GM23338 (cell line): Measurements from ENCODE around the gene UMODL1. TPM values are rescaled to one million over a fixed set of nuclear protein-coding genes. Genes with fewer than 3 reads are reported as not detected.

Source experiments
- ATAC-seq: fragments of 200-7000 bp; cut with Tn5 transposase; 3 replicates; pipeline ENCODE4 v1.9.1; 2020
- DNase-seq: peaks from one replicate; pipeline ENCODE4 v3.0.0-alpha.2; 2015; ENCODE audit warnings: low spot score
- H2AFZ ChIP-seq: fragments of 200-600 bp; sonication (generic); 2 replicates; pipeline ENCODE4 v1.8.0; 2016; ENCODE audit warnings: antibody characterized with exemption, mild to moderate bottlenecking, moderate library complexity
- H3F3A ChIP-seq: fragments of 200-600 bp; sonication (generic); replicated peaks from 2 replicates; pipeline ENCODE4 v1.8.0; 2017; ENCODE audit warnings: antibody characterized with exemption, mixed run types, low read depth
- H3K27ac ChIP-seq: fragments of 200-600 bp; sonication (generic); 2 replicates; pipeline ENCODE4 v1.6.1; 2016; ENCODE audit warnings: low read depth
- H3K27me3 ChIP-seq: fragments of 200-600 bp; sonication (generic); 2 replicates; pipeline ENCODE4 v1.8.0; 2016; ENCODE audit warnings: mild to moderate bottlenecking, mixed run types, moderate library complexity; ENCODE audit not compliant: insufficient read depth
- H3K36me3 ChIP-seq: fragments of 200-600 bp; sonication (generic); 2 replicates; pipeline ENCODE4 v1.8.0; 2016; ENCODE audit warnings: mild to moderate bottlenecking; ENCODE audit not compliant: insufficient read depth
- H3K4me1 ChIP-seq: fragments of 200-600 bp; sonication (generic); 2 replicates; pipeline ENCODE4 v1.8.0; 2016; ENCODE audit warnings: mild to moderate bottlenecking, moderate library complexity; ENCODE audit not compliant: insufficient read depth
- H3K4me2 ChIP-seq: fragments of 200-600 bp; sonication (generic); 2 replicates; pipeline ENCODE4 v1.7.1; 2017; ENCODE audit warnings: mixed run types
- H3K4me3 ChIP-seq: fragments of 200-600 bp; sonication (generic); 2 replicates; pipeline ENCODE4 v1.6.1; 2016; ENCODE audit warnings: mixed run types
- H3K79me2 ChIP-seq: fragments of 200-600 bp; sonication (generic); replicated peaks from 2 replicates; pipeline ENCODE4 v1.8.0; 2017; ENCODE audit warnings: mild to moderate bottlenecking; ENCODE audit not compliant: insufficient read depth
- H3K9me2 ChIP-seq: fragments of 200-600 bp; sonication (generic); 2 replicates; pipeline ENCODE4 v1.8.0; 2017; ENCODE audit not compliant: insufficient read depth
- H4K20me1 ChIP-seq: fragments of 200-600 bp; sonication (generic); replicated peaks from 2 replicates; pipeline ENCODE4 v1.8.0; 2017; ENCODE audit warnings: mild to moderate bottlenecking; ENCODE audit not compliant: insufficient read depth
- H3K27ac Mint-ChIP-seq: 2 replicates; pipeline ENCODE4 v1.8.0; 2020; ENCODE audit warnings: inconsistent platforms, mild to moderate bottlenecking, moderate library complexity, mixed read lengths
- H3K27me3 Mint-ChIP-seq: 3 replicates; pipeline ENCODE4 v1.8.0; 2022; ENCODE audit warnings: low read depth, mild to moderate bottlenecking, moderate library complexity, mixed read lengths, inconsistent platforms; ENCODE audit not compliant: insufficient read depth, poor library complexity
- H3K36me3 Mint-ChIP-seq: 3 replicates; pipeline ENCODE4 v1.8.0; 2021; ENCODE audit warnings: low read depth, mild to moderate bottlenecking, inconsistent platforms, moderate library complexity, mixed read lengths
- H3K4me1 Mint-ChIP-seq: 3 replicates; pipeline ENCODE4 v1.8.0; 2020; ENCODE audit warnings: mild to moderate bottlenecking, inconsistent platforms, mixed read lengths
- H3K4me3 Mint-ChIP-seq: 3 replicates; pipeline ENCODE4 v1.8.0; 2021; ENCODE audit warnings: moderate library complexity, mild to moderate bottlenecking, inconsistent platforms, mixed read lengths
- H3K9me3 Mint-ChIP-seq: 3 replicates; pipeline ENCODE4 v1.8.0; 2020; ENCODE audit warnings: moderate library complexity, mild to moderate bottlenecking, inconsistent platforms, mixed read lengths
- CREB1 ChIP-seq: fragments of 250-450 bp; sonication (Bioruptor Pico); IDR thresholded peaks from 2 replicates; pipeline ENCODE4 v1.5.0; 2020; ENCODE audit warnings: low read depth, mild to moderate bottlenecking, moderate library complexity
- EZH2 ChIP-seq: fragments of 200-600 bp; sonication (generic); IDR thresholded peaks from one replicate; pipeline ENCODE4 v1.8.0; 2017; ENCODE audit warnings: antibody characterized with exemption, mild to moderate bottlenecking, low read depth; ENCODE audit not compliant: unreplicated experiment
- EZH2phosphoT487 ChIP-seq: fragments of 200-600 bp; sonication (generic); IDR thresholded peaks from one replicate; pipeline ENCODE4 v1.8.1; 2018; ENCODE audit warnings: antibody characterized with exemption; ENCODE audit not compliant: unreplicated experiment
- JUNB ChIP-seq: IDR thresholded peaks from one replicate; pipeline ENCODE4 v1.6.1; 2016; ENCODE audit warnings: antibody characterized with exemption; ENCODE audit not compliant: unreplicated experiment
- NANOG ChIP-seq: IDR thresholded peaks from 2 replicates; pipeline ENCODE4 v1.6.1; 2016; ENCODE audit warnings: antibody characterized with exemption, borderline replicate concordance
- POLR2AphosphoS5 ChIP-seq: IDR thresholded peaks from 2 replicates; pipeline ENCODE4 v1.6.1; 2016; ENCODE audit warnings: antibody characterized with exemption, low read depth
- REST ChIP-seq: IDR thresholded peaks from one replicate; pipeline ENCODE4 v1.6.1; 2018; ENCODE audit warnings: antibody characterized with exemption; ENCODE audit not compliant: unreplicated experiment
- STAT1 ChIP-seq: IDR thresholded peaks from one replicate; pipeline ENCODE4 v1.6.1; 2016; ENCODE audit warnings: antibody characterized with exemption; ENCODE audit not compliant: unreplicated experiment
- ZNF114 ChIP-seq: fragments of 250-450 bp; sonication (Bioruptor Pico); IDR thresholded peaks from 2 replicates; pipeline ENCODE4 v1.5.0; 2020; ENCODE audit warnings: mild to moderate bottlenecking, moderate library complexity
- ZNF331 ChIP-seq: fragments of 250-450 bp; sonication (Bioruptor Pico); IDR thresholded peaks from 2 replicates; pipeline ENCODE4 v1.5.0; 2020; ENCODE audit warnings: low read depth, mild to moderate bottlenecking, moderate library complexity
- ZNF462 ChIP-seq: fragments of 250-450 bp; sonication (Bioruptor Pico); IDR thresholded peaks from 2 replicates; pipeline ENCODE4 v1.5.0; 2020; ENCODE audit warnings: mild to moderate bottlenecking, moderate library complexity
- polyA plus RNA-seq: library from polyadenylated mRNA; unstranded; fragments of >200 nt; fragmentation: Nextera tagmentation; extraction: Ambion mirVana; gene quantifications from 2 replicates; pipeline ENCODE4 v1.2.1, GENCODE V29; 2016
- total RNA-seq: library from RNA; depleted of rRNA; stranded (reverse); fragments of >200 nt; shearing (Covaris generic); gene quantifications from 2 replicates; pipeline ENCODE4 v1.2.3, GENCODE V29; 2014
- TF ChIP-seq, protein P1 (sequence below), 2 experiments: fragments of 200-600 bp in 1 of 2; sonication (generic) in 1 of 2; conservative IDR thresholded peaks; 2 replicates each; pipeline versions ENCODE4 v1.5.1 to v1.6.1; 2016 to 2017; ENCODE audit warnings: antibody characterized with exemption in 2 of 2, low read depth in 2 of 2, mild to moderate bottlenecking in 2 of 2, moderate library complexity in 1 of 2
- TF ChIP-seq, protein P2 (sequence below): IDR thresholded peaks from 2 replicates; pipeline ENCODE4 v1.6.1; 2016; ENCODE audit warnings: antibody characterized with exemption

UMODL1 gene
- total and polyA plus RNA-seq, 2 experiments from 2014 or later: not detected

GRCh38 chr21:42108554-42109340 lies 37.6 kb downstream of the UMODL1 start:
- TF ChIP-seq REST: no peak
- TF ChIP-seq ZNF331 (CRISPR knock-in tag): no peak
- no peak for TF ChIP-seq CREB1 (CRISPR knock-in tag)
- TF ChIP-seq, protein P1, sequence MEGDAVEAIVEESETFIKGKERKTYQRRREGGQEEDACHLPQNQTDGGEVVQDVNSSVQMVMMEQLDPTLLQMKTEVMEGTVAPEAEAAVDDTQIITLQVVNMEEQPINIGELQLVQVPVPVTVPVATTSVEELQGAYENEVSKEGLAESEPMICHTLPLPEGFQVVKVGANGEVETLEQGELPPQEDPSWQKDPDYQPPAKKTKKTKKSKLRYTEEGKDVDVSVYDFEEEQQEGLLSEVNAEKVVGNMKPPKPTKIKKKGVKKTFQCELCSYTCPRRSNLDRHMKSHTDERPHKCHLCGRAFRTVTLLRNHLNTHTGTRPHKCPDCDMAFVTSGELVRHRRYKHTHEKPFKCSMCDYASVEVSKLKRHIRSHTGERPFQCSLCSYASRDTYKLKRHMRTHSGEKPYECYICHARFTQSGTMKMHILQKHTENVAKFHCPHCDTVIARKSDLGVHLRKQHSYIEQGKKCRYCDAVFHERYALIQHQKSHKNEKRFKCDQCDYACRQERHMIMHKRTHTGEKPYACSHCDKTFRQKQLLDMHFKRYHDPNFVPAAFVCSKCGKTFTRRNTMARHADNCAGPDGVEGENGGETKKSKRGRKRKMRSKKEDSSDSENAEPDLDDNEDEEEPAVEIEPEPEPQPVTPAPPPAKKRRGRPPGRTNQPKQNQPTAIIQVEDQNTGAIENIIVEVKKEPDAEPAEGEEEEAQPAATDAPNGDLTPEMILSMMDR (conservative IDR thresholded peaks at IDR 0.05; ENCODE audit: low read depth in 2 of 2): no peak
- TF ChIP-seq EZH2: no peak
- no peak for TF ChIP-seq STAT1
- TF ChIP-seq ZNF462 (CRISPR knock-in tag): no peak
- TF ChIP-seq POLR2AphosphoS5: no peak
- TF ChIP-seq NANOG: no peak
- TF ChIP-seq, protein P2, sequence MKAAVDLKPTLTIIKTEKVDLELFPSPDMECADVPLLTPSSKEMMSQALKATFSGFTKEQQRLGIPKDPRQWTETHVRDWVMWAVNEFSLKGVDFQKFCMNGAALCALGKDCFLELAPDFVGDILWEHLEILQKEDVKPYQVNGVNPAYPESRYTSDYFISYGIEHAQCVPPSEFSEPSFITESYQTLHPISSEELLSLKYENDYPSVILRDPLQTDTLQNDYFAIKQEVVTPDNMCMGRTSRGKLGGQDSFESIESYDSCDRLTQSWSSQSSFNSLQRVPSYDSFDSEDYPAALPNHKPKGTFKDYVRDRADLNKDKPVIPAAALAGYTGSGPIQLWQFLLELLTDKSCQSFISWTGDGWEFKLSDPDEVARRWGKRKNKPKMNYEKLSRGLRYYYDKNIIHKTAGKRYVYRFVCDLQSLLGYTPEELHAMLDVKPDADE: no peak
- no peak for TF ChIP-seq ZNF114 (CRISPR knock-in tag)
- no peak for TF ChIP-seq JUNB
- TF ChIP-seq EZH2phosphoT487: no peak
- H3K4me3 ChIP-seq: no peak overlapping the region
- no peaks in the 10 kb centered on the region for H3K36me3 ChIP-seq
- Mint-ChIP-seq H3K36me3 (no peaks in the 10 kb centered on the region; the same call in 2 of the 3 replicates), H3K4me1 (peaks cover 4% of the 10 kb centered on the region), H3K27ac (no peak overlapping the region), H3K27me3 (peaks cover 5% of the 10 kb centered on the region), H3K9me3 (no peaks in the 10 kb centered on the region), H3K4me3 (no peak overlapping the region)
- H3K27ac ChIP-seq: no peak overlapping the region
- H3K4me1 ChIP-seq: no peaks in the 10 kb centered on the region
- H3F3A ChIP-seq: no peaks in the 10 kb centered on the region
- H4K20me1 ChIP-seq: no peaks in the 10 kb centered on the region
- H3K27me3 ChIP-seq: no peaks in the 10 kb centered on the region
- no peaks in the 10 kb centered on the region for H3K79me2 ChIP-seq
- DNase-seq: no peak
- ATAC-seq: no peak
- H3K4me2 ChIP-seq: no peak overlapping the region
- H3K9me2 ChIP-seq: no peaks in the 10 kb centered on the region
- H2AFZ ChIP-seq: no peak overlapping the region
